HG02678 (cell line): ENCODE data around the gene HPS4.

Experiments used
- ATAC-seq: cut with Tn5 transposase; IDR thresholded peaks from one replicate; pipeline ENCODE4 v1.9.1; 2021; ENCODE audit warnings: mild to moderate bottlenecking, moderate library complexity; ENCODE audit not compliant: unreplicated experiment

The HPS4 gene

DNA sequence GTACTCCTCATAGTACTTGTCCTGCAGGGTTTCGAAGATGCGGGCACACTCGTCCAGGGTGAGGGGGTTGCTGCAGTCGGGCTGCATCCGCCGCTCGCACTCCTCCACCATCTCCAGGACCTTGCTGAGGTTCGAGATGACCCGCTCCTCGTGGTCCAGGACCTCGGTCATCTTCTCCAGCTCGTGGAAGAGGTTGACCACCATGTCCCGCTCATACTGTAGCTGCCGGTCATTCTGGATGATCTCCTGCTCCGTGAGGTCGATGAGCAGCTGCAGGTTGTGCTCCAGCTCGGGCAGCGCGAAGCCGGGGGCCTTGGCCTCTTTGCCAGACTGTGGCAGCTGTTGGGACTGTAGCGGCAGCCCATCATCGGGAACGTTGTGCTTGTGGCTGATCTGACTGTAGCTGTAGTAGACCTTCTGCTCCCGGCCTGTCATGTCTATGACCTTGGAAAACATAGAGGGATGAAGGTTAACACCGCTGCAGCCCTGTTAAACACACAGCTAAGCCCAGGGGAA lies 15.7 kb upstream of the HPS4 start:
- ATAC-seq = no peak

- no peak for ATAC-seq
These were observed 12.9 kb upstream of the HPS4 start for GRCh38 chr22:26496456-26496855.

GRCh38 chr22:26494506-26494905 lies 10.9 kb upstream of the HPS4 start:
- ATAC-seq = no peak

DNA sequence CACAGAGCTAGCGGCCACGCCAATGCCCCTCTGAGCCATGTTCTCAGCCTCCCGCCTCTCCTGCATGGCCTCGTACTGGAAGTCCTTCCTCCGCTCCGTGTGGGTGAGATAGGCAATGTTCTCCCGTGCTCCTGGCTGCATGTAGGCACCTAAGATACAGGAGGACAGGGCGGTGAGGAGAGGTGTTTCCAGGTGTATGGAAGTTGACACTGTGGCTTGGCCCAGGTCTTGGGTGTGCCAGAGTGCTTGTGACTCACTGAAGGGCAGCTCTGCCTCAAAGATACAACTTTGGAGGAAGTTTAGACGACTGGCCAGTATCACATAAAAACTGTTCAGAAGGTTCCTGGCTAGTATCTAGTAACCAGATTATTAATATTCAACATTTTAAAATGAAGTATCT lies 8.6 kb upstream of the HPS4 start:
- ATAC-seq = no peak

- no peak for ATAC-seq
These were observed 6.0 kb upstream of the HPS4 start for GRCh38 chr22:26489447-26490036.

DNA sequence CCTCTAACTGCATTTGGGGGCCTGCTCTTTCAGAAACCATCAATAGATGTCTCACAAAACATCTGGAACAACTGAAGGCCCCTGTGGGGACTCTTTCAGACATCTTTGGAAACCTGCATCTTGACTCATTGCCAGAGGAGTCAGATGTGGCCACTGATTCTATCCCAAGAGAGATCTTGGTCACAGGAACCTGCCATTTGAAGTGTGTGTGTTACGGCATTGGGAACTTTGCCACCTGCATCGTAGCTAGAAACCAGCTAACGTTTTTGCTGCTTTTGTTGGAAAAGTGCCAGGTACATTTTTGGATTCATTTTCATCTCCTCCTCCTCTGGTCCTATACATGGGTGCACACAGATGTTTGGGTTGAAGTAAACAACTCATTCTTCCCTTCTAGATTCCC lies 4.4 kb upstream of the HPS4 start:
- no peak for ATAC-seq

- no peak for ATAC-seq
These were observed 2.8 kb upstream of the HPS4 start for GRCh38 chr22:26486394-26486793.

- ATAC-seq = no peak
These were observed 2.3 kb upstream of the HPS4 start for GRCh38 chr22:26485806-26486390.

DNA sequence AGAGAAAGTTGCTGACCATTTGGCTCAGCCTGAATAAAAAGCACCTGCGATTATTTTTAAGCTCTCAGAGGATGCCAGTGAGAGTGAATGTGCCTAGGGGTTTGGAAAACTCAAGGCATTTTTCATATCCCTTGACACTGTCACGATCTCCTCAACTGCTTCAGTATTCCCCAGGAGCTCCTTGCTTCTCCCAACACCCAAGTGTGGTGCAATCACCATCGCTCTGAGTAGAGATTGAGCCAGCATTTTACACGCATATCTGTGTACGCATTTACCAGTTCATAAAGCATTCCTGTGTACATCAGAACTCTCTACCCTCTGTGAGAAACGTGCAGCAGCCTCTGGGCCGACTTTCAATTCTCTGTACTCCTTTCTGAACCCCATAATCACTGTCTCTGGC lies 1.4 kb upstream of the HPS4 start:
- no peak for ATAC-seq

DNA sequence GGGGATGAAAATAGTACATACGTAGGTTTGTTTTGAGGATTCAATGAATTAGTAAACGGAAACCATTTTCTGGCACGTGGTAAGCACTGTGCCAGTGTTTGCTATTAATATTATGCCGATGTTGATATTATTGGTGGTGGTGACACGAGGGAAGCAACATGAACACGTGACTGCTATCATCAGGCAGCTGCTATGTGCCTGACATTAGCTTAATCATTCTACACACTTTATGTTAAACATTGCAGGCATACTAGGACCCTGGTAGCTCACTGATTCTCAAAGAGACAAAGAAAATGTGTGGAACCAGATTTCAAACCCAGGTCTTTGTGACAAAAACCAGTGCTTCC lies 750 bp upstream of the HPS4 start:
- ATAC-seq = no peak

DNA sequence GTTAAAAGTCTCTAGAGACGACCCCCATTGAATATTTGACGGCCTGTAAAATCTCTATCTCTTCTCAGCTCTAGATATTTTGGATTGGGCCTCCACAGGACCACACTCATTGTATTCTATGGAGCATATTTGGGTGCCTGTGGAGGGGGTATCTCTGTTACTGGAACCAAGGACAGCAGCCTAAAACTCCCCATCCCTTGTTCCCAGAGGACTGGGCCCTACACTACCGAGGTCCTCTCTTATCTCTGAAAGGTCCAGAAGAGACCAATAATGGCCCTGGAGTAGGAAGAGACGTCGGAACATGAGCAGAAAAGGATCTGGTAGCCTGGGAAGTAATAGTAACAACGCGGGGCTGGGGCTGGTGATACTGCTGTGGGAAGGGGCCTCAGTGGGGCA lies 542 bp downstream of the HPS4 start:
- no peak for ATAC-seq

GRCh38 chr22:26482161-26482560 lies 1.4 kb downstream of the HPS4 start:
- no peak for ATAC-seq

GRCh38 chr22:26481694-26482093 lies 1.9 kb downstream of the HPS4 start:
- ATAC-seq = no peak

DNA sequence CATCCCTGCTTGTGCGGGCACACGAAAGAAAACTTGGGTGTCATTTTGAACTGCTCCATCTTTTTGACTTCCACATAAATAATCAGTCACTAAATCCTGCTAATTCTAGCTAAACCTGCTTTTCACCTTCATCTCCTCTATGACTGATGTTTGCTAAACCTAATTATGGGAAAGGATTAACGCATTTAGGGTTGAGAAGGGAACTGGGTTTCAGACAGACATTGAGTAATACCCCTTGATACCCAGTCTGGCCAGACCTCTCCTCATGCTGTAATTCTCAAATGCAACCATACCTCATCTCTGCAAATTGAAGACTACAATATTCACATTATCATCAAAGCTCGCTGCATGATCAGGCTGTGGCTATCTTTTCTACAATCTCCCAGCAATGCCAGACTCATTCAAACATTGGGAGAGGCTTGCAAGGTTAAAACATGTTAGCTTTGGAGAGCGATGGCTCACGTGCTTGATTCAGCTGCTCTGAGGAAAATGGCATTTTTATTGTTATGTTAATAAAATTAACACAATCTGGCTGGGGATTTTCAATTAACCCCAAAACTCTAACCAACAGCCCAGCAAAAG lies 2.4 kb downstream of the HPS4 start:
- no peak for ATAC-seq

GRCh38 chr22:26480611-26480932 lies 3.0 kb downstream of the HPS4 start:
- ATAC-seq = no peak

GRCh38 chr22:26479792-26480610 lies 3.6 kb downstream of the HPS4 start:
- no peak for ATAC-seq

DNA sequence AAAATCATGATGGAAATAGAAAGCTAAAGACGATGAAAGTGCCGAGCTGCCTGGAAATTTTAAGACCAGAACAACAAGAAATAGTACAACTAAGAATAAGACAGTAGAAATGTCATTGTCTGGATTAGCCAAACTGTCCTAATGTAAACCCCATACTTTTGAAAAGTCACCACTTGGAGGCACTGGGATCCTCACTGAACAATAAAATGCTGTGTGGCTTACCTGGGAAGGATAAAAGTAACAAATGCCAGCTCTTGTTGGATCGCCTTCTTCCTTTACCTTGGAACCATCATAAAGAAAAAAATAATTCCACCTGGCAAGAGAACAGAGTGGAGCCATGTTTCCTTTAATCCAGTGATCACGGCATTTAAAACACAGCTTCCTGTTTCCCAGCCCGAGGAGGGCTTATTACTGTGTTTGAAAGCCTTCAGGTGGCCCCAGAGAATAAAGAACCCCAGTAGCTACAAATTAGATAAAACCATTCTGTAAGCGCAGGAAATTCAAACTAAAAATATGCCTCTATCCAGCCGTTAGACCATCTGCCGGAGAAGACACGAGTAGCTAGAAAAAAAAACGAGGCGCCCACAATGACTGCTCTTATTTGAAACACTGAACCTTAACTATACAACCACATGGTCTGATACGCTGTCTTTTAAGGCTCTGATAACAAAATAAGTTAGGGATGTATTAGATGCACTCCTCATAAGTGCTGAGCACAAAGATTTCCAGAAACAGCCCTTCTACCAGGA lies 4.4 kb downstream of the HPS4 start:
- no peak for ATAC-seq

- ATAC-seq = no peak
These were observed 6.2 kb downstream of the HPS4 start for GRCh38 chr22:26477341-26477731.

DNA sequence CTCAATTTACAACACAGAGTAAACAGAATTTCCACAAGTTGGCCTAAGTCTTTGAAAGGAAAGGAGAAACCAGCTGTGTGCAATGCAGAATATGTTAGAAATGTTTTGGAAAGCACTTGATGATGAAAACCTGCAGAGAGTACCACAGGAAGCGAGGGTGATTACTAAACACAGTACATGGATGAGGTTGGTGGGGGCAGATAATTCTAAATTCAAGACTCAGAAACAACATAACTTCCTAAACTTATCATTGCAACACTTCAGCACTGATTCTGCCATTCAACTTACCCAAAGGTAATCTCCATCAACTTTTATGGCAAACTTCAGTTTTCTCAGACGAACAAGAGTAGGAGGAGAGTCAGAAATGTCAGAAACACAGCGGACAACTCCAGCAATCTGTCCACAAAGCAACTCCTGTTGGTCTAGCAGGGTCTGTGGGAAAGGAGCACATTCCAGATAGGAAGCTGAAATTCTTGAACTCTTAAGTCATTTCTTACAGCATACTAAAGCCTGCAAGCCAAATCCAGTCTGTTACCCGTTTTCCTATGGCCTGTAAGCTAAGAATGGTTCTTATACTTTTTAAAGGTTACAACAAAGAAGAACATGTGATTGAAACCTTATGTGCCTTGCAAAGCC lies 6.8 kb downstream of the HPS4 start:
- ATAC-seq = no peak

DNA sequence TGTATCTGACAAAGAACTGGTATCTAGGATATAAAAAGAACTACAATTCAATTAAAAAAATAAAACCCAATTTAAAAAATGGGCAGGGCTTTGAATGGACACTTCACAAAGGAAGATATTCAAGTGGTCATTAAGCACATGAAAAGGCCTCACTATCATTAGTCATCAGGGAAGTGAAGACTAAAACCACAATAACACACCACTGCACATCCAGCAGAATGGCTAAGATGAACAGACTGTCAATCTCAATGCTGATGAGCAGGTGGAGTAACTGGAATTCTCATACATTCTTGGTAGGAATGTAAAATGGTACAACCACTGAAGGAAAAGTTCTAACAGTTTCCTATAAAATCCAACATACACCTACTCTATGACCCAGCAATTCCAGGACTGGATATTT lies 8.9 kb downstream of the HPS4 start:
- no peak for ATAC-seq

- ATAC-seq = no peak
These were observed 12.1 kb downstream of the HPS4 start for GRCh38 chr22:26471522-26471921.
